HG03439 (cell line): ENCODE measurements around the gene SCAF8.

Source experiments
- ATAC-seq: cut with Tn5 transposase; IDR thresholded peaks from one replicate; pipeline ENCODE4 v1.9.1; 2021; ENCODE audit warnings: mild to moderate bottlenecking, moderate library complexity; ENCODE audit not compliant: unreplicated experiment

Gene SCAF8

DNA sequence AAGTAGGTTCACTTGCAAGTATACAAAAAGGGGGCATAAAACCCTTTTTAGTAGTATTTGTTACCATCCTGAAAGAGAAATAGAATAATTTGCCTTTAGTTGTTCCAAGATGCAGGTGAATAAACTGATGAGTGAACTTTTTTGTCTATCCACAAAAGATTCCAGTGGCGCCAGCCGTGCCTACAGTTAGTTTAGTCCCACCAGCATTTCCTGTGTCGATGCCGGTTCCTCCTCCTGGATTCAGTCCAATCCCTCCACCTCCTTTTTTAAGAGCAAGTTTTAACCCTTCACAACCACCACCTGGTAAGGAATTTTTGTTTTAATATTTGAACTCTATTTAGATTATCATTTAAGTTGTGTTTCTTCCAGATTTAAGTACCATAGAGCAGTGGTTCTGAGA, 90.9 kb downstream of the SCAF8 start:
- ATAC-seq, result no peak

DNA sequence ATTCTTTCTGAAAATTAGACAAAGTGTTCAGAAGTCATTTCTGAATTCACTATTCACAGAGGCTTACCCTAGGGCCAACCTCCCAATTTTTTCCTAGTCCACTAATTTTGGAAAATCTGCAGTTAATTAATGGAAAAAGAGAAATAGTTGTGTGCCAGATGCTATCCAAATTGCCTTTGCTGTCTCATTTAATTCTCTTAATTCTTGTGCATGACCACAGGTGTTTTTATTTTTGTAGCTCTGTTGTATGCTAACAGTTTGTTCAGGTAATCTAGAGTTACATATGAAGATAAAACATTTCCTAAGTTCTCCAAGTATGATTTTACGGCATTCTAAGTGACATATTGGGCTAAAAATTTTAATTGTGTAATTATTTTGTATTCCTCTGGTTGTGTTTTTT, 96.8 kb downstream of the SCAF8 start:
- ATAC-seq, result no peak

DNA sequence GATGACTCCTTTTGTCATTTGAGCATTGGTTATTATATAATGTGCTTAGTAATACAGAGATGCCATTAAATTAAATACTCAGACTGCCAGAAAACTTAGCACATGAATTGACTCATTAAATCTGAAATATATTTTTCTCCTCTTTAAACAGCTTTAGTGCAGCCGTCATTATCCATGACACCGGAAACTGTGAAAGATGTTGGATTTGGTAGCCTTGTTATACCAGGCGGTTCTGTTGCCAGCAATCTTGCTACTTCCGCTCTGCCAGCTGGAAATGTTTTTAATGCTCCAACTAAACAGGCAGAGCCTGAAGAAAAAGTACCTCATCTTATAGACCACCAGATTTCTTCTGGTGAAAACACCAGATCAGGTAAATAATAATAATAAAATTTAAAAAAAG, 97.6 kb downstream of the SCAF8 start:
- no peak for ATAC-seq

DNA sequence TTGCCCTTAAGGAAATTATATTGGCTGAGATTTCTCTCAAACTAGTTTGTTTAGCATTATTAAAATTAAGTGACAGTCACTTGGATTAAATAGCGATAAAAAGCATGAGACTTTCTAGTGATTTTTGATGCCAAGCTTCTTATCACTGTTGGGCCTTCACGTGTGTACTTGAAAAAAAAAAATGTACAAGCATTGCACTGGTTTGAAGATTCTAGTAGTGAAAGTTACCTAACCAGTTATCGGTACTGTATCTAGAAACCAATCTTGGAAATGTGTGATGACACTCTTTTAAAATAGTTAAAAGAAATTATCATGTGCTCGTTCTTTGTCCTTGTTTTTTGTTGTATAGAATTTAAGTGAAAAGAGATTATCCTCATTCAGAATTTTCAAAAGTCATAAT, 102.1 kb downstream of the SCAF8 start:
- no peak for ATAC-seq

DNA sequence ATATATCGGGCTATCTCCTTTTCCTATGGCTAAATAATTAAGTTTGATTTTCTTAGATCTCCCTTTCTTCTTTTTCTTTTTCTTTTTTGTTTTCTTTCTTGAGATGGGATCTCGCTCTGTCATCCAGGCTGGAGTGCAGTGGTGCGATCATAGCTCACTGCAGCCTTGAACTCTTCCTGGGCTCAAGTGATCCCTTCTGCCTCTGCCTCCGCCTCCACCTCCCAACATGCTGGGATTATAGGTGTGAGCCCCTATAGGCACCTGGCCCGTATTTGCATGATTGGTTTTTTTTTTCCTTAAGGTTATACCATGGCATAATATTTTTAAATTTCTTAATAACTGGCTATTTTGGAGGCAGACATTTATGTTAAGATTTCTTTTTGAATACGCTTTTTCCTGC, 106.3 kb downstream of the SCAF8 start:
- no peak for ATAC-seq

DNA sequence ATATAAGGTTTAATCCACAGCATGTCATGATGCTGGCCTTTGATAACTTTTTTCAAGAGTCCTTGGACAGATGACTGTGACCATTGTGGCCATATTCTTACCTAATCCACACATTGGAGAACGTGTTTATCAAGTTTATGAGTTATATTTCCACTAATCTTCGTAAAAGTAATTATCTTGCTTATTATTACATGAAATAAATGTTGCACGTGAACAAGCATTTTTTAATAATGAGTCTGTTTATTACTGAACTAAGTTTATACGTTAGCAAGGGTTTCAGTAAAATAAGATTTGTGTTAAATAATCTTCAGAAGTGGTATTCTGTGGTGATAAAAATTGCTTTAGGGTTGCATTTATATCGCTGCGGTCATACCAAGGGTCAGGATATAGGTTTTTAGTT, 107.1 kb downstream of the SCAF8 start:
- ATAC-seq, result no peak

DNA sequence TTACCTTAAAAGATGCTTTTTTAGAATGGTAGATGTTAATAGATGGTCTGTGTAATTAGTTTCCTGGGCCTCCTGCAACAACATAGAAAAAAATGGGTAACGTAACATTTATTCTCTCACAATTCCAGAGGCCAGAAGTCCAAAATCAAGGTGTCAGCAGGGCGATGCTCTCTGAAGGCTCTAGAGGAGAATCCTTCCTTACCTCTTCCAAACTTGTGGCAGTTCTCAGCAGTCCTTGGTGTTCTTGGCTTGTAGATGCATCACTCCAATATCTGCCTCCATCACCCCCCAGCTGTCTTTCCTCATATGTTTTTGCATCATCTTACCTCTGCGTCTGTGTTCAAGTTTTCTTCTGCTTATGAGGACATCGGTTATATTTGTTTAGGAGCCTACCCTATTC, 107.9 kb downstream of the SCAF8 start:
- no peak for ATAC-seq

DNA sequence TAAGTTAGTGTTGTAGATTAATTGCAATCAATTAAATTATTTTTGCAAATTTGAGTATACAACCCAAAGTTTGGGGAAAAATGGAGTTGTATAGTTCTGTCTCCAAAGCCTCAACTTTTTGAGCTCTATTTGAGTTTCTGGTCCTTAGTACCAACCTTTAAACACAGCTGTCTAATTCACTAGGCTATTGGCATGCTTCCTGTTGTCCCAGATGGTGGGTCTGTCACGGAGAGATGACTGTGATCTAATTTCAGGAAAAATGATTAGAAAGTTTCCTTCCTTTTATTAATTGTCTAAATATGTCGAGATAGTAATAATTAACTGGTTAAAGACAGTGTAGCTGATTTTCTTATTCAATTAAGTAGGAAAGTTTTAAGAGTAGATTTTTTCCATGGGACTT, 109.6 kb downstream of the SCAF8 start:
- no peak for ATAC-seq

DNA sequence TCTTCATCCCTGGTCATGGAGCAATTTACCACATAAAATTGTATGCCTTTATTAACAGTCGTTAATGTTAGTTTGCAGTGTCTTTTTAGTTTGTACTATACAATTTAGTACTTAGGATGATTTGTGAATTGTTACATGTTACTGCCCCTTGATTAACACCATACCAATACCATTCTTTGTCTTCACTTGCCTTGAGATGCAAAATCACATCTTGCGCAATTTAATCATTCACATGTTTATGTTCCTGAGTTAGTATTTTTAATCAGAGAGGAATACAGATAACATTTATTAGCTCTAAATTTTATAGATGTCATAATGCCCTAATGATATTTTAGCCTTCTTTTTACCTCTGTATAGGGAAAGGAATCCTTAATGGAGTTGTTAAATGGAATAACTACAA, 114.1 kb downstream of the SCAF8 start:
- no peak for ATAC-seq

DNA sequence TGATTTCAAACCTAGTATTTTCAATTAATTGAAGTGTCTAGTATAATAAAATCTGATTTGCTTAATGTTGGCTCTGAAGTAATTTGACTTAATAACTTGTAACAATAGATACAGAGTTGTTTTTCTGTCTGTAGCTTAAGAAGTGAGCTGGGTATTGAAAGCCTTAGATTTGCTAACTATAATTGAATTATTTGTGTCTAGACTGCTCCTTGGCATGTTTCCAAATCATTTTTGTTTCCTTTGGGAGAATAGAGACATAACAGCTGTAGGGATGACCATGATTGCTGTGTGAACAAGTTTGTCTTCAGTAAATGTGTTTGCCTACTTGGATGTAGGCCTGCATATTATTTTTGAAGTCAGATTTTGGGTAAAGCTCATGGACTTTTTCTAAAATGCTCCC, 115.4 kb downstream of the SCAF8 start:
- no peak for ATAC-seq

DNA sequence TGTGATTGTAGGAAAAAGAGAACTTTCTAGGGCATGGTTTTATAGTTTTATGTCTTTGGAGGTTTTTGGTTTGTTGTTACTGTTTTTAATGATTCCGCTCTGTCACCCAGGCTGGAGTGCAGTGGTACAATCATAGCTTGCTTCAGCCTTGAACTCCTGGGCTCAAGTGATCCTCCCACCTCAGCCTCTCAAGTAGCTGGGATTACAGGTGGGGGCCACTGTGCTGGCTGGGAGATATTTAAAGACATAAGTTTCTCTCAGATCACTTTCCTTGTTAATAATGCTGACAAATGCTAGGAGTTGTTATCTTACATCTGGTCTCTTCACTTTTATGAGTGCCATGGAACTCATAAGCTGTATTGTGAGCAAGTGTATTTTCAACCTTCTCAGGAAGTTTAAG, 116.3 kb downstream of the SCAF8 start:
- ATAC-seq, result no peak

DNA sequence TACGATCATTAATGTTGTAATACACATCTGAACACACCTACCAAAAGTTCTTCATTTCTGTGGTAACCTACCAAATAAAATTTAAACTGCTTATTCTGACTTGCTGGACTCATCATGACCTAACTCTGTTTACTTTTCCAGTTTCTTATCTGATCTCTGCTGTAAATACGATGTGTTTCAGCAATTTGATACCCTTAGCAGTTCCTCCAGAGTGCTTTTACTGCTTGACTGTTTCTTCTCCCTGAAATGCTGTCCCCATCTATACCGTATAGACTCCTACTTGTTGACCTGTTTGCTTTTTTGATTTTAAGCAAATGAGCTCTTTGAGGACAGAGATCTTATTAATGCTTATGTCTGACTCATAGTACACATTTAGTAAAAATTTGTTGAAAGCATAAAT, 119.5 kb downstream of the SCAF8 start:
- no peak for ATAC-seq

DNA sequence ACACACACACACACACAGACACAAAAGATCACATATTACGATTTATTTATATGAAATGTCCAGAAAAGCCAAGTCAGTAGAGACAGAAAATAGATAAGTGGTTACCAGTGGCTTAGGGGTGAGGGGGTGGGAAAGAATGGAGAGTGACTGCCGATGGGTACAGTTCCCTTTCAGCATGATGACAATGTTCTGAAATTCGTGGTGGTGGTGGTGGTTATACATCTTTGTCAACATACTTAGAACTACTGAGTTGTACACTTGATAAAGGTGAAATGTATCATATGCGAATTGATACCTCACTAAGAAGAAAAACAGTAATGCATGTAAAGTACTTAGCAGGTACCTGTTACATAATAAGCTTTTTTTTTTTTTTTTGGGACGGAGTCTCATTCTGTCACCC, 124.3 kb downstream of the SCAF8 start:
- ATAC-seq, result no peak

DNA sequence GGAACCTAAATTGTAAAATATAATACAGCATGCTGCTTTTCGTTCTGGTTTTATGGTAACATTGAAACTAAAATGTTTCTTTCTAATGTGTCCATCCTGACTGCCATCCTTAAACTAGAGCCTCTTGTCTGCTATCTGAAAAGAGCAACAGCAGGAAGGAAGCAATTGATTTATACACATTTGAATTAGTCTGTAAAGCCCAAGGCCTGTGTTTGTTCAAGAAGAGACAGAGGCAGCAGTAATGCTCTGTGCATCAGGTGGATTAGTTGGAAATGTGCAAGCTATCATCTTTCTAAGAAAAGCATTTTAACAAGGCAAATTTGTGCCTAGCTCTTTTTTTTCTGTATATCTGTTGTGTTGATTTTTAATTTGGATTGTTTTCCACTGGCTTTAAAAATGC, 128.6 kb downstream of the SCAF8 start:
- no peak for ATAC-seq

DNA sequence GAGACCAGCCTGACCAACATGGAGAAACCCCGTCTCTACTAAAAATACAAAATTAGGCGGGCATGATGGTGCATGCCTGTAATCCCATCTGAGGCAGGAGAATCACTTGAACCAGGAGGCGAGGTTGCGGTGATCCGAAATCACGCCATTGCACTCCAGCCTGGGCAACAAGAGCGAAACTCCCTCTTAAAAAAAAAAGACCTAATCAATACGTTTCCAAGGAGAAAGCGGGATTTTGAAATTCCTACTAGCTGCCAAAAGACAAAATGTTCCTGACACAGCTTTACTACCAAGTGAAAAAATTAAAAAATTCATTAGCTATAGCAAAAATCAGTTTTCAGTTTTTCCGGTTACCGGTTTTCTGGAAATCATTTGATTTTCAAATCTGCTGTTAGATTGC, 129.3 kb downstream of the SCAF8 start:
- ATAC-seq, result no peak

DNA sequence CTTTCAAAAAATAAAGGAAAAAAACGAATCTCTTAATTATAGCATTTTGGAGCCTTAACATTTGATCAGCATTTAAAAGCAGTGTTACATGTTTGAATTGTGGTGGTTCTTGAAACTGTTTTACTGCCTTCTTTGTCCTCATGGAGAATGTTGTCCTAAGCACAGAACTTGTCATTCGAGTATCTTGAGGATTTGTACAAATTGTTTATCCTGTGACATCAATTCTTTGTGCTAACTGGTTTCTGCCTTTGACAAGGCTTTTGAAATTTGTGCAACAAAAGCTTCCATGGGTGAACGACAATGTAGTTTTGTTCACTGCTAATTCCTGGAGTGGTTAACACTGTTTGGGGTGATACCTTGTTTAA, 130.8 kb downstream of the SCAF8 start:
- ATAC-seq, result no peak

DNA sequence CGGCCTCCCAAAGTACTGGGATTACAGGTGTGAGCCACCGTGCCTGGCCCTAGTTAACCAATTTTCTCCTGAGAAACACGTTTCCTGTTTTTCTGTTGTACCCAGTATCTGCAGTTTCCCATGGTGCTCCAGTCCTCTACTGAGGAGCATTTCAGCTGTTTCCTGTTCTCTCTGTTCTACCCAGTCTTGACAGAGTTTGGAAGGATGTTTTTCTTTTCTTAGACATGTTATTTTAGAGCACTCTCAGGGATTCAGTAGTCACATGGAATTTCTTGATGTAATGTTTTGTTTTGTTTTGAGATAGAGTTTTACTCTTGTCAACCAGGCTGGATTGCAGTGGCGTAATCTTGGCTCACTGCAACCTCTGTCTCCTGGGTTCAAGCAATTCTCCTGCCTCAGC, 132.1 kb downstream of the SCAF8 start:
- ATAC-seq, result no peak

DNA sequence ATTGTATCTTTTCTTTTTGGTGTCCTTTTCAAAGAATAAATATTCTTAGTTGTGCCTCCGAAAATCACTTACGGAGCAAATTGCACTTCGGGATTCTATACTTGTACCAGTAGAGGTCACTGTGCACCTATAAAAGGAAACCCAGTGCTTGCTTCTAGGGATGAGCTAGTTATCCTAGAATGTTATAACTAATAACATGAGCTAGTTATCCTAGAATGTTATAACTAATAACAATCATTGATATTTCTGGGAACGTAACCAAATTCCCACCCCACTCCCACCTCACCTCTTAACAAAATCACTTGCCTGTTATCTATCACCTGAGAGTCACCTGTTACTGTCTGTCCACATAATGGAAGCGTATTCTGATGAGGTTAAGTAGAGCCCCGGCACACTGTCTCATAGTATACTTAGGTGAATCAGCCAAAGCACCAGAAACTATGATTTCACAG, 135.0 kb downstream of the SCAF8 start:
- ATAC-seq, result no peak

DNA sequence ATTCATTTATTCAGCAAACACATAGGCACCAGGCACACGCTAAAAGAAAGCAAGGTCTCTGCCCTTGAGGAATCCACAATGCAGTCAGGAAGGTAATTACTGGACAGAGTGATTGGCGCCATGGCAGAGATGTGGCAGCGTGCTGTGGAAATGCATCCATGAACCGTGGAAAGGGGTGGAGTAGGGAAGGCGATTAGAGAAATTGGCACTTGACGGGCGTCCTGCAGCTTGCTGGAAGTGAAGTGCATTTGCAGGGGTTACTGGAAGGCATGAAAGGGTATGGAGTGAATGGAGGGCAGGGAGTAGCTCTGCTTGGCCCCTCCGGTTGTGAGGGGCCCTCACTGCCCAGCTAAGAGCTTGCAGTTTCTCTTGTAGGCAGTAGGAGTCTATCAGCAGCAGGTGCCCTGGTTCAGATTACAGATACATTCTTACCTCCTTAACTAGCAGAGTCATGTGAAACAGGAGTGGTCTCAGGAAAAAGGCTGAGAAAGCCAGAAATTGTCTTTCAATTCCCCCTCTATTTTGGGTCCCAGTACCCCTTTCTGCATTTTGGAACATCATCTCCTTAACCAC, 139.4 kb downstream of the SCAF8 start:
- ATAC-seq, result no peak

DNA sequence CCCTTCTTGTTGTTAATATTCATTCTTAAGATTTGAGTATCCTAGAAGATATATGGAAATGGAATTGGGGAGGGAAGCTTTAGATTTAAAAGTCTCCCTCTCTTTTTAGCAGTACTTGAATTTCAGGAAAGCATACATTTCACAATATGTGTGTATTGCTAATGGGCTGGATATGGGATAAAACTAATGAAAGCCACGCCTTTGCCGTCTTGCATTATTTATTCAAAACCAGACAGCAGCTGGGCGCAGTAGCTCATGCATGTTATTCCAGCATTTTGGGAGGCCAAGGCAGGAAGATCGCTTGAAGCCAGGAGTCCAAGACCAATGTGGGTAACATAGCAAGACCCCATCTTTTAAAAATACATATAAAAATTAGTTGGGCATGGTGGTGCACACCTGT, 140.3 kb downstream of the SCAF8 start:
- no peak for ATAC-seq

DNA sequence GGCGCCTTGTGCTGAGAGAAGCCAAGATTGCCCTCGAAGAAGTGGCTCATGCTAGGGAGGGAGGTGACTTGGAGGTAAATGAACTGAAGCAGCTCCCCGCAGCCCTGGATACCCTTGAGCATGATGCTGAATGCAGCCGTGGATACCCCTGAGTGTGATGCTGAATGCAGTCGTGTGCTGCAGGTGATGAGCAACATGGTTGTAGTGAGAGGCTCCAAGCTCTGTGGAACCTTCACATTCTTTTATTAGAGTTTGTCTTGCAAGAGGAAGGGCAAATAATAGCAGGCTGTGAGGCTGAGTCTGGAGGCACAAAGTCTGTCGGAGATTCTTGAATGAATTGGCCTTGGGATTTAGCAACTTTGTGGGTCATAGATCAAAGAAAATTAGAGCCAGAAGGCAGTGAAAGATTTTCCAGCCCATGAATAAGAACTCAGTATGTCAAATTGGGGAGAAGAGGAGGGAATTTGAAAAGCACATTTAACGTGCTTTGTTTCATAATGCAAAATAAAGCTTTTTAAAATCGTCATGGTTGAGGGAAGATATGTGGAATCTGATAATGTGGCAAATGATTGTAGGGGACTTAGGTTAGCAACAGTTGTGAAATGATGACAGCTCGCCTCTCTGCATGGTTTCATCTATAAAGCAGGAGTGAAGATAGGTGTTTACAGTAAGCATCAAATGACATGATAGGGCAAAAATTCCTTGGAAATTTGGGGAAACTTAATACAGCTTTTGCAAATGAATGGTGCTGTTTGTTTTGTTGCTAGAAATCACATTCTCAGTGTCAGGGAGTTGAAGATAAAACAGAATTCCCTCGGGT, 141.8 kb downstream of the SCAF8 start:
- ATAC-seq, result no peak

DNA sequence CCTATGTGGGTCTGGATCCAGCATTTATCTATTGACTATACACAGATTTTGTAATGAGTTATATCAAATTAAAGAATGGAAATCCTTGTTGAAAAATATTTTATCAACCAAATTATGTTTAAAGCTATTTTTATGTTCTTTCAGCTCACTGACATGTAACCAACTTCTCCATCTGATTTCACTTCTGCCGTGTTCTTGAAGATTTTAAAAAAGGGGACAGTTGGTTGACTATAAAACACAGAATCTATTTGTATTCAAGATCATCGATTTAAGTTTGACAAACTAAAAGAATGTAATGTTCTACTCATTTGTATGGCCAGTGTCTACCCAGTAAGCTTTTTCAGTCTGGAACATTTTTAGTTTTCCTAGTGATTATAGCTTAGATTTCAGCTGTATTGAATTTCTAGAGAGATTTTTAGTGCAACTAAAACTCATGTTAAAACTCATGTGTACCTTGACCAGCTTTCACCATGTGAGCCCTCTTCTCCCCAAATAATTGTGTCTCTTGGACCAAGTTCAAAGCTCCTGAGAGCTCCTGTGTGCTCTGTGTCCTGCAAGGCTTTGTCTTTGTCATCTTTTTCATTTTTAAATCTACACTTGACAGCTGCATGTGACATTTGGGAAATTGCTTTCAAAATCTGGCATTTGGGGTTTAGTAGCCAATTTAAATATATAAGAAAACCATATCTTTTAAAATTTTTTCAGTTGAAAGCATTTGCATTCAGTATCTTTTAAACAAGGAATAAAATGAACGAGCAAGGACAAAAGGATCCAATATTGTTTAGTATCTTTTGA, 143.5 kb downstream of the SCAF8 start:
- no peak for ATAC-seq
